H54 (cell line): Measurements from ENCODE around the gene OR2T12.
"Not testable (repeated sequence)": the region's sequence is repeated elsewhere in the genome, so short reads cannot be mapped to it uniquely, and the experiment has no call there.

Source experiments
- DNase-seq: peaks from one replicate; pipeline ENCODE4 v3.0.0; 2011; ENCODE audit warnings: low spot score, mixed read lengths; ENCODE audit not compliant: insufficient read length
- FAIRE-seq: peaks from 3 replicates; lab custom pipeline; 2011; peaks lifted over from hg19 to GRCh38; lab: Jason Lieb, UNC
- POLR2A ChIP-seq: IDR thresholded peaks from 2 replicates; pipeline ENCODE4 v1.6.1; 2011; ENCODE audit warnings: low read depth, mild to moderate bottlenecking, low read length

The OR2T12 gene, protein sequence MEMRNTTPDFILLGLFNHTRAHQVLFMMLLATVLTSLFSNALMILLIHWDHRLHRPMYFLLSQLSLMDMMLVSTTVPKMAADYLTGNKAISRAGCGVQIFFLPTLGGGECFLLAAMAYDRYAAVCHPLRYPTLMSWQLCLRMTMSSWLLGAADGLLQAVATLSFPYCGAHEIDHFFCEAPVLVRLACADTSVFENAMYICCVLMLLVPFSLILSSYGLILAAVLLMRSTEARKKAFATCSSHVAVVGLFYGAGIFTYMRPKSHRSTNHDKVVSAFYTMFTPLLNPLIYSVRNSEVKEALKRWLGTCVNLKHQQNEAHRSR

DNA sequence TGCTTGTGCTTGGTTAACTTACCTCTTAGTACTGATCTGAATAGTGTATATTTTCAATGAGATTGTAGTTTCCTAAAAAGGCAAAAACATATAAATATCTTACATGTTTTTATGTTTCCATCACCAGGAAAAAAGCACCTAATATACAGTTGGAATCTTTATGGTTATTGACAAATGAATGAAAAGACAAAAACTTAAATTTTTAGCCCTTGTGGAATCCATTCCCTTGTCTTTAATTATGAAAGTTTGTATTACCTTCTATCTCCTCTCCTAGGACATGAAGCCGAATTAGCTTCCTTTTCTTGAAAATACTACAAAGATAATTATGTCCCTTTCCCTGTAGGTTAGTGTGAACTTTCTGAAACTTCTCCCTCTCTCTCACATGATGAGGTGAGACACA, at the start of gene OR2T12:
Gene OR2T12 (minus strand): TSS at position 101 of the 400 bp plus-strand sequence. CDS start 7,846 bp downstream, outside the sequence.
- no peak for DNase-seq
- FAIRE-seq = no peak
- no peak for TF ChIP-seq POLR2A

DNA sequence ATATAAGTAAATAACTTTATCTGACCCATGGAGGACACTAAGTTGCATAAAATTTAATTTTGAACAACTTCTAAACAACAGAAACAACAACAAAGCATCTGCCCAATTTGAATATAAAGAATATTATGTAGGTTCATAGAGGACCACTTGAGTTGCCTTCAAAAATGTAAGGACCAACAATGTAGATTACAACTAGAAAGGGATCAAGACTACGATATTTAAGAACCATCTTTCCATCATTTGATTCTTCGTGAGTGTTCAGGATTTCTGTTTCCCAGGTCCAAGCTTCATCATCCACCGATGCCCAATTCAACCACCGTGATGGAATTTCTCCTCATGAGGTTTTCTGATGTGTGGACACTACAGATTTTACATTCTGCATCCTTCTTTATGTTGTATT, 45.3 kb upstream of the OR2T12 start, which contains the start of gene OR14C36:
Gene OR14C36 (plus strand): TSS at position 301 of the 400 bp plus-strand sequence. CDS start 0 bp downstream, at position 301.
- DNase-seq (no peak), FAIRE-seq (no peak)
- TF ChIP-seq POLR2A = no peak

DNA sequence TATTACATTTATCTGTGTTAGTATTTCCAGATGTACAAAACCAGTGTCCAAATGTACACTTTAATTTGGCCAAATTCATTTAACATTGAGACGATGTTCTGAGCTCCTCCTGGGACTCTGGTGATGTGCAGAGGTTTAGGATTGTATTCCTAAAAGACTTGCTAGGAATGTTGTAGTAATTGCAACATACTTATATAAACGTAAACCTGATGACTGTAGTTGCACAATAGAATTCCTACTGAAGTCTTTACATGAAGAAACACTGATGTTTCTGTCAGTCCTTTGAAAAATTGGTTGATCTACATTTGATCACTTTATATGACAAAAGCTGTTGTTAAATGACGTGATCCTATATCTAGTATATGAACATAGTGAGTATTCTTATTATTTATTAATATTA, 40.2 kb upstream of the OR2T12 start:
- FAIRE-seq (no peak), DNase-seq (no peak)
- no peak for TF ChIP-seq POLR2A

DNA sequence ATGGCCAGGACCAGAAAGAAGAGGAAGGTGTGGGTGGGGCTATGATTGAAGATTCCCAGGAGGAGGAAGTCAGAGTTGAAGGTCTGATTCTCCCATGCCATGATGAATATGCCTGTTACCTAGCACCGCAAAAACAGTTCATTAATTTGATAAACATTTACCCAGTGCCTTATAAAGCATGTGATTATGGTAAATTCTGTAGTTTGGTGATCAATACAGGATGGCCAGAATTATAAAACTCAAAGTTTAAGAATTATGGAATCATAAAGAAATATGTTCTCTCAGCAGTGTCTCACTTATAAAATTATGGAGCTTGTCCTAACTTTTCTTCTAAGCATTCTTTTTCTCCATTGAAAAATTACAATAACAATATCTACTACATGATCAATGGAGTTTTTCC, 21.2 kb upstream of the OR2T12 start, which contains the start of gene OR2M7:
Gene OR2M7 (minus strand): TSS at position 101 of the 400 bp plus-strand sequence. CDS start 0 bp downstream, at position 101.
- FAIRE-seq (no peak), DNase-seq (no peak)
- TF ChIP-seq POLR2A = no peak

DNA sequence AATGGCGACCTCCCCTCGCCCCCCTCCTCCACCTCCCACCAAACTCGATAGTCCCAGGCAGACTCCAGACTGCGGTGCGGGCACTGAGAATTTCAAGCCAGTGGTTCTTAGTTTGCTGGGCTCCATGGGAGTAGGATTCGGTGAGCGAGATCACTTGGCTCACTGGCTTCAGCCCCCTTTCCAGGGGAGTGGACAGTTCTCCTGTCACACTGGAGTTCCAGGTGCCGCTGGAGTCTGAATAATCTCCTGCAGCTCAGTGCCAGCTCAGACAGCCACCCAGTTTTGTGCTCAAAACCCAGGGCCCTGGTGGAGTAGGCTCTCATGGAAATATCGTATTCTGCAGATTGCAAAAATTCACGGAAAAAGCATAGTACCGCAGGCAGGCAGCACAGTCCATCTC, 13.6 kb upstream of the OR2T12 start:
- no peak for TF ChIP-seq POLR2A
- FAIRE-seq (no peak), DNase-seq (no peak)

DNA sequence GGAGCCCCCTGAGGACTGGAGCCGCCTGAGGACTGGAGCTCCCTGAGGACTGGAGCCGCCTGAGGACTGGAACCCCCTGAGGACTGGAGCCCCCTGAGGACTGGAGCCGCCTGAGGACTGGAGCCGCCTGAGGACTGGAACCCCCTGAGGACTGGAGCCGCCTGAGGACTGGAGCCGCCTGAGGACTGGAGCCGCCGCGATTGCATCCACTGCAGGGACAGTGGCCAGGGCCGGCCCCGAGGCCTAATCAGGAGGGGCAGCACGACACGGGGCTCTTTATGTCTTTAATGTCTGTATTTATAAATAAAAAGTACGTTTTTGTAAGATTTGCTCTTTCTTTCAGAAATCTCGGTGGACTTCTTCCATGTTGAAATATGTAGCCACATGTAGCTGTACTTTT, 3.5 kb upstream of the OR2T12 start:
- DNase-seq, FAIRE-seq: not testable (repeated sequence)

DNA sequence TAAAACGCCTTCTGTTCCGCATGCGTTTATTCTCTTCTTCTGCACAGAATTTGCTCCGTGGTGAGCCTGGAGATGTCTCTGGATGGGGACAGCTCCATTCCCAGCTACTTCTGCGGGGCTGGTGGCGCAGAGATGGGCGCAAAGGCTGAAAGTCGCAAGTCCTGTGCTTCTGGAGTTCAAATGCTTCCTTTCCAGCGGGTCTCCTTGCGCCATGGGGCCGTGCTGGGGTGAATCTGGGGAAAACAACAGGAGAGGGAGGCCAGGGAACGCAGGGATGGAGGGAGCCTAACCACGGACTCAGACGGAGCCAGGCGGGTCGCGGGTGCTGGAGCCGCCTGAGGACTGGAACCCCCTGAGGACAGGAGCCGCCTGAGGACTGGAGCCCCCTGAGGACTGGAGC, 2.9 kb upstream of the OR2T12 start:
- DNase-seq = no peak
- no peak for TF ChIP-seq POLR2A
- no peak for FAIRE-seq

DNA sequence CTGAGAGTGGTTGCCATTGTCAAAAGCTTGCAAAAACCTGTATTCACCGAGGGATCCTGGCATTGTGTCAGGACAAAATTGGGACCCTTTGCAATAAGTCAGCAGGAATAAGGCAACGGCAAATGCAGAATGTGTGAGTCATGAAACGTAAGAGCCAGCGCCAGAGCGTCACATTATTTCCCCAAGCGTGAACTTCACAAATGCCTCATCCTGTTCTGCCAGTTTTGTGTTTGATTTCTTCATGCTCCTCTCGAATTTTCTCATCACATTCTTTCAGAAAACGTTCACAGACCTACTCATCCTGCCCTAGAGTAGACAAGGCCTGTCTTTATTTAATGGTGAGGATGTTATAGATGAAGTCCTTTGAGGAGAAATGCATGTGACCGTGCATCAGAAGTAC, 2.4 kb upstream of the OR2T12 start:
- FAIRE-seq, DNase-seq: not testable (repeated sequence)

DNA sequence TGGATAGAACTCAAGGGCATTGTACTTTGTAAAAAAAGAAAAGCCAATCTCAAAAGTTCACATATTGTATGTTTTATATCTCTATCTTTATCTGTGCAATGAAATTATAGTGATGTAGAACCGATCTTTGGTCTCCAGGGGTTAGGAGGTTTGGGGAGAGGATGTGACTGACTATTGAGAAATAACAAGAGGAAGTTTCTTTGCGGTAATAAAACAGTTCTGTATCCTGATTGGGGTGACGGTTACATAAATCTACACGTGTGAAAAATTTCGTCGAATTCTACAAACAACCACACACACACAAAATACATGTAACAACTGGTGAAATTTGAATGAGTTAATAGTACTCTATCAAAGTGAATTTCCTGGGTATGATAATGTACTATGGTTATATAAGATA, 14.8 kb downstream of the OR2T12 start:
- DNase-seq (no peak), FAIRE-seq (no peak)
- no peak for TF ChIP-seq POLR2A

DNA sequence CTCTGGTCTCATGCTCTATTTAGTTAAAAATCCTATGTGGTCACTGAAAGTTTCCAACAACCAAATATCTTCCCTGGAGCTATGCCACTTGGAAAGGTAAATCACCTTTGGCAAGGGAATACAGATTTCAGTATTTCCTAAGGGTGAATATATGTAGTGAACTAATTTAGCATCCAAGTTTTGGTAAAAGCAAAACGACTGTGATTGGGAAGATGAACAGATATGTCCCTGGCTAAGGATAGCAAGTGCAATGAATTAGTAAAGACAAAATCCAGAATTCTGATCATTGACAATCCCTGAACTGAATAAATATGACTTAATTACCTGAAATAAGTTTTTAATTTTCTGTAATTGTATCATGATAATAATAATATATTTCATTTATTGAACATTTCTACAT, 25.3 kb downstream of the OR2T12 start, which contains the start of gene OR2T33:
Gene OR2T33 (minus strand): TSS at position 101 of the 400 bp plus-strand sequence. CDS start 4,162 bp downstream, outside the sequence.
- FAIRE-seq (no peak), DNase-seq (no peak)
- TF ChIP-seq POLR2A = no peak

DNA sequence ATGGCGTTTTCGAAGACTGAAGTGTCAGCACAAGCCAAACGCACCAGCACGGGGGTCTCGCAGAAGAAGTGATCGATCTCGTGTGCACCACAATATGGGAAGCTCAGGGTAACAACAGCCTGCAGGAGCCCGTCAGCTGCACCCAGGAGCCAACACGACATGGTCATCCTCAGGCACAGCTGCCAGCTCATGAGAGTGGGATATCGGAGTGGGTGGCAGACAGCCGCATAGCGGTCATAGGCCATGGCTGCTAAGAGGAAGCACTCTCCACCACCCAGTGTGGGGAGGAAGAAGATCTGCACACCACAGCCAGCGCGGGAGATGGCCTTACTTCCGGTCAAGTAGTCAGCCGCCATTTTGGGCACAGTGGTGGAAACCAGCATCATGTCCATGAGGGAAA, 30.0 kb downstream of the OR2T12 start:
- not testable (repeated sequence) for DNase-seq, FAIRE-seq

DNA sequence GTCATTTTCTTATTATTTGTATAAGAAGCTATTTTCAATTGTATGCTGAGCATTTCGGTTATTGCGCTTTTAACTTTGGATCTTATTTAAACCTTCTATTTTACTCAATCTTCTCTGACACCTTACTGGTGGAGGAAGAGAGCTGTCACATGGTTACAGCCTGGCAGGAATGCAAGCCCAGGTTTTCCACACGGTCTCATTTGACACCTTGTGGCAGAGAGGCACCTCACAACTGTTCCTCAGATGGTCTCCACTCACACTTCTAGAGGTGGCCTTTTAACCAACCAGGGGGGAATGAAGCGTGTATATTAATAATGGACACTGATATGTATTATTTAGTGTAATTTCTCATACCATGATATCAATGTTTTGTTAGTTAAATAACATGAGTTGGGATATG, 35.0 kb downstream of the OR2T12 start:
- DNase-seq (no peak), FAIRE-seq (no peak)
- no peak for TF ChIP-seq POLR2A

DNA sequence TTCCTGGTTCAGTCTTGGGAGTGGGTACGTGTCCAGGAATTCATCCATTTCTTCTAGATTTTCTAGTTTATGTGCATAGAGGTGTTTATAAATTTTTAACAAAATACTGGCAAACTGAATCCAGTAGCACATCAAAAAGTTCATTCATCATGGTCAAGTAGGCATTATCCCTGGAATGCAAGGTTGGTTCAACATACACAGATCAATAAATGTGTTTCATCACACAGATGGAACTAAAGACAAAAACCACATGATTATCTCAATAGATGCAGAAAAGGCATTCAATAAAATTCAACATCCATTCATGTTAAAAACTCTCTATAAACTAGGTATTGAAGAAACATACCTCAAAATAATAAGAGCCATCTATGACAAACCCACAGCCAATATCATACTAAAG, 43.9 kb downstream of the OR2T12 start:
- not testable (repeated sequence) for FAIRE-seq, DNase-seq

DNA sequence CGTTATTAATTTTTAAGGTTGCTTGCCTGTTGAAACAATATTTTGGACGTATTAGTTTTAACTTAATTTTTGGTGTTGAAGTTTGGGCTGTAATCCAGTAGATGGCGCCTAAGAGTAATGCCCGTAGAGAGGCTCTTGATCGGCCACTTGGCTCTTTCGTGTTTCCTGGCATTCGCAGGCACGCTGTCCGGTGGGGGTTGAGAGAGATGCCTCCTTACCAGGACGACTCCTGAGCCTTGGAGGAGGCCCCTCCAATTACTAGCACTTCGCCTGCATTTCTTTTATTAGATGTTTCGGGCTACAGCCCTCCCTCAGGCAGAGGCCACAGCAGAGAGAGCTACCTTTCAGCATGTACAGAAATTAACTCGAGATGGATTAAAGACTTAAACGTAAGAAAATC, 60.0 kb downstream of the OR2T12 start:
- no peak for TF ChIP-seq POLR2A
- DNase-seq = peak; percentile 23
- no peak for FAIRE-seq
